PFSK-1 (cell line): ENCODE measurements around the gene THEMIS.

ENCODE experiments used
- FOXP2 ChIP-seq: optimal IDR thresholded peaks from 2 replicates; pipeline ENCODE3; 2011; ENCODE audit warnings: borderline replicate concordance, control low read depth, inconsistent platforms; ENCODE audit not compliant: insufficient read depth; ENCODE audit errors: extremely low read length, extremely low read depth
- POLR2AphosphoS5 ChIP-seq: IDR thresholded peaks from 2 replicates; pipeline ENCODE4 v1.6.1; 2012; ENCODE audit warnings: low read depth, mild to moderate bottlenecking, control low read depth, low read length, moderate library complexity
- REST ChIP-seq, 2 experiments: IDR thresholded peaks; 2 replicates each; pipeline versions ENCODE4 v1.6.1 to v1.8.0; 2011 to 2012; ENCODE audit warnings: low read depth in 2 of 2, low read length in 2 of 2, control low read depth in 1 of 2, inconsistent platforms in 1 of 2, mild to moderate bottlenecking in 1 of 2, moderate library complexity in 1 of 2; ENCODE audit not compliant: insufficient read depth in 1 of 2
- SIN3A ChIP-seq: IDR thresholded peaks from 2 replicates; pipeline ENCODE4 v1.6.1; 2012; ENCODE audit warnings: mild to moderate bottlenecking, low read length, moderate library complexity, borderline replicate concordance; ENCODE audit not compliant: insufficient read depth
- TAF1 ChIP-seq: IDR thresholded peaks from 2 replicates; pipeline ENCODE4 v1.6.1; 2012; ENCODE audit warnings: low read length, control low read depth, borderline replicate concordance; ENCODE audit not compliant: insufficient read depth

GRCh38 chr6:127894051-127894450, 6.8 kb downstream of the THEMIS start:
- TF ChIP-seq POLR2AphosphoS5 (no peak), TAF1 (no peak), REST (IDR thresholded peaks at IDR 0.05; ENCODE audit: insufficient read depth in 1 of 2, low read depth in 2 of 2, low read length in 2 of 2) (no peak), SIN3A (no peak), FOXP2 (no peak)
